AG04449 (cell line): ENCODE results near the gene PDZD8.

Experiments
- CTCF ChIA-PET: fragments of 350-600 bp; formaldehyde crosslinking; extraction: SDS; loops from one replicate; lab custom pipeline; 2021; ENCODE audit warnings: antibody characterized with exemption; lab: Yijun Ruan, JAX
- POLR2A ChIA-PET: fragments of 400-600, 350-600 bp; formaldehyde crosslinking; extraction: SDS; loops from one replicate; lab custom pipeline; 2020; ENCODE audit warnings: antibody characterized with exemption, inconsistent platforms; lab: Yijun Ruan, JAX
- DNase-seq: peaks from one replicate; pipeline ENCODE4 v3.0.0-alpha.2; 2010; ENCODE audit warnings: low read depth, low spot score
- H3K4me3 ChIP-seq: 2 replicates; pipeline ENCODE4 v1.5.1; 2011; ENCODE audit warnings: low read depth, mild to moderate bottlenecking, control low read depth, low read length
- TF ChIP-seq, protein P1 (sequence below): IDR thresholded peaks from one replicate; pipeline ENCODE4 v1.5.1; 2011; ENCODE audit warnings: mild to moderate bottlenecking, moderate library complexity, low read length, control low read depth, inconsistent platforms; ENCODE audit not compliant: insufficient read depth; ENCODE audit errors: missing control alignments

Gene PDZD8

DNA sequence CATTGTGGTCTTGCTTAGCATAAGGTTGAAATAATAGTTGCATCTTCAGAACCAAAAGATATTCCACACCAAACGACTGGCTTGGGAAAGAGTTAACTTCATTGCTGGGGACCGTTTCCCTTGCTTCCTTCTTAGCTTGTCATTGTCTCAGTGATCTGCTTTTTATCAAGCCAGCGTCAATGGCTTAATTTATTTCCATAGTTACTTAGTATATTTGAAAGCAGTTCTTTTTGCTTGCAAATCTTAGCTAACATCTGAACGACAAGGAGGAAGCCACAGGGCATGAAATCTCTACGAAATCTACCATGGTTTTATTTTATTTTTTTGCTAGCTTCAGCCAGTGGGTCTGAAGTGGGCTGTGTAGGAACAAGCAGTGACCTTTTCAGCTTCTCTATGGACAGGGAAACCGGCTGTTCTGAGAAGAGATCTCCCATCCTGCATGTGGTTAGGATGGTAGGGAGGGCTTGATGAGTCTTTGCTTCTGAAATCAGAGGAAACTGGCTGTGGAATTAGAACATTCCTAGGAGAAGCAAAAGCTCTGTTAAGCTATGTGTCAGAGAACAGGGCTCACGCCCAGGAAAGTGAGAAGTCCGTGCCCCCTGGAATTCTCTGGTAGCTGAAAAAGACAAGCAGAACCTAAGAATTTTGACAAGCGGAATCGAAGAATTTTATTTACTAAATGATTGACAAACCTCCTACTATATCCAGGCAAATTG lies 126.3 kb downstream of the PDZD8 start:
- TF ChIP-seq, protein P1, sequence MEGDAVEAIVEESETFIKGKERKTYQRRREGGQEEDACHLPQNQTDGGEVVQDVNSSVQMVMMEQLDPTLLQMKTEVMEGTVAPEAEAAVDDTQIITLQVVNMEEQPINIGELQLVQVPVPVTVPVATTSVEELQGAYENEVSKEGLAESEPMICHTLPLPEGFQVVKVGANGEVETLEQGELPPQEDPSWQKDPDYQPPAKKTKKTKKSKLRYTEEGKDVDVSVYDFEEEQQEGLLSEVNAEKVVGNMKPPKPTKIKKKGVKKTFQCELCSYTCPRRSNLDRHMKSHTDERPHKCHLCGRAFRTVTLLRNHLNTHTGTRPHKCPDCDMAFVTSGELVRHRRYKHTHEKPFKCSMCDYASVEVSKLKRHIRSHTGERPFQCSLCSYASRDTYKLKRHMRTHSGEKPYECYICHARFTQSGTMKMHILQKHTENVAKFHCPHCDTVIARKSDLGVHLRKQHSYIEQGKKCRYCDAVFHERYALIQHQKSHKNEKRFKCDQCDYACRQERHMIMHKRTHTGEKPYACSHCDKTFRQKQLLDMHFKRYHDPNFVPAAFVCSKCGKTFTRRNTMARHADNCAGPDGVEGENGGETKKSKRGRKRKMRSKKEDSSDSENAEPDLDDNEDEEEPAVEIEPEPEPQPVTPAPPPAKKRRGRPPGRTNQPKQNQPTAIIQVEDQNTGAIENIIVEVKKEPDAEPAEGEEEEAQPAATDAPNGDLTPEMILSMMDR: no peak
- H3K4me3 ChIP-seq: no peak overlapping the region
- CTCF ChIA-PET: interaction anchor here (0.8 to 3.9 kb wide), 3 partner anchors 23 to 71 kb away, joined by 3 to 23 read pairs (median 4); no protein-coding TSS in a partner anchor
- no peak for DNase-seq
- POLR2A ChIA-PET: interaction anchor here (0.6 to 0.7 kb wide), 2 partner anchors 70 to 79 kb away, joined by 3 read pairs; no protein-coding TSS in a partner anchor

DNA sequence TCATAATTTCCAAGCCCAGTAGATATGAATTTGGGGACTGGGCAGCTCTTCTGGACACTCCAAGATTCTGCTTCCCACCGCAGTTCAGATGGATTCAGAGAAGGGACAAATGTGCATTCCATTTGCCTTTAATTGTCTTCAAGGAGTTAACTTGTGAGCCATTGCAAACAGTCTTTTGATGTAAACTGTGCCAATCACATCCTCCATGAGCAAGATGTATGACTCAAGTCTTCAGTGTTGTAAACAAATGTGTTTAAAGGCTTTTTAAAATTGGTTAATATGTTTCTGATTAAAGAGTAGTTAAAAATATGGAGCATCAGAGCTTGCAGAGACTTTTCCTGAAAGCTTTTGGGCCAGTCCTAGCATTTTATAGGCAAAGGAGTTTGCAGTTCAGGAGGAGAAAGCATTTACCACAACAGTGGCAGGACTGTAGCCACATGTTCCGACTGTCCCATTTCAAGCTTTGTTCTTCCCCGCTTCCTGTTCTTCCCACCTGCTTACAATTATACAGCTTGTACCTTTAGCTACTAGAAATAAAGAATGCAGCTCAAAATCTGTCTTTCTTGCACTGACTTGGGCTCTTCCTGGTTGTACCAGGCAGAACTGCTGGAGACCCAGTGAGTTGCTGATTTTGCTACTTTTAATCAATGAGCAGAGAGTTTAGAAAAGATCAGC lies 128.1 kb downstream of the PDZD8 start:
- POLR2A ChIA-PET: no interaction called here
- CTCF ChIA-PET: interaction anchor here (4.7 kb wide), 1 partner anchor 30 kb away, joined by 28 read pairs; no protein-coding TSS in a partner anchor
- DNase-seq: no peak
- TF ChIP-seq, protein P1: no peak
- no peak overlapping the region for H3K4me3 ChIP-seq

DNA sequence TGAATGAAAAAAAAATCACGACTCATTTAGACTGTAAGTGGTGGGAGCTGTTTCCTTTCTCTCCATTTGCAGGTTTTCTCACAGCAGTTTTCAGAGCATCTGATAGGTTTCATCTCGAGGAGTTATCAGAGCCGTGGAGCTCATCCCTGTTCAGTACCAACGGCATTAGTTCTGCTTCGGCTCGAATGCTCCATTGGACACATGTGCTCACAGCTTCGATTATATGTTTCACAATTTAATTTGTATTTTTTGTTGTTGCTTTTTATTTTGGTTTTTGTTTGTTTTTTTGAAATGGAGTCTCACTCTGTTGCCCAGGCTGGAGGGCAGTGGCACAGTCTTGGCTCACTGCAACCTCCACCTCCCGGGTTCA lies 132.8 kb downstream of the PDZD8 start:
- ChIA-PET CTCF (interaction anchor here (4.1 kb wide), 1 partner anchor 26 kb away, joined by 19 read pairs; no protein-coding TSS in a partner anchor), POLR2A (no interaction called here)
- H3K4me3 ChIP-seq: no peak overlapping the region
- DNase-seq: no peak
- TF ChIP-seq, protein P1: no peak

DNA sequence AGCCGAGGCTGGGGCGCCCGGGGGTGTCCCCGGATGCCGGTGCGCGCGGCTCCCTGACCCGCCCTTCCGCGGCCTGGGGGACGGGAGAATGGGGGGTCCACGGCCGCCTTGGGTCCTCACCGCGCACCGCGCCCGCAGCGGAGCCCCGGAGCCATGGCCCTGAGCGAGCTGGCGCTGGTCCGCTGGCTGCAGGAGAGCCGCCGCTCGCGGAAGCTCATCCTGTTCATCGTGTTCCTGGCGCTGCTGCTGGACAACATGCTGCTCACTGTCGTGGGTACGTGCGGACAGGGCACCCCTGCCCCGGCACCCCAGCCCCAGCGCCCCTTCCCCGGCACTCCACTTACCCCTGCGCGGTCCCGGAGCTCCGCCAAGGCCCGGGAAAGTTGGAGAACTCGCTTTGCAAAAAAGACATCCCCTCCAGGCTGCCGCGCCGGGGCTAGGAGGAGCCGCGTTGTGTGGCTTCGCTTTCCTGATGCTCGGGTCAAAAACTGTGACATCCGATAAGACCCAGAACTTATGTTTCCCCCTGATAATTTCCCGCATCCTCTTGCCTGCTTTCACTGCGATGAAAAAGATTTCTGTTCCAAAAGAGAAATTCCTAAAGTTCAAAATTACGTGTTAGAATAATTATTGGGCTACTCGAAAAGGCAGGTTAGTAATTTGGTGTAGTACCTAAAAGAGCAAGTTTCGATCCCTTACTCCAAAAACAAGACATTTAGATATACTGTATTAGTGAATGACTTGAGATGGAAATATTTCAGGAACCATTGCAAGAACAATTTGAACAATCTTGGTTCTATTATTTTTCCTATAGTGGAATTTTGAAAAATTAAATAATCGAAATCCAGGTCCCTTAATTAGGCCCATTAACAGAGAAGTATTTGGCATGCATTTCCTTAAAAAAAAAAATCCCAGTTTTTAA lies 133.4 kb downstream of the PDZD8 start:
- TF ChIP-seq, protein P1: no peak
- H3K4me3 ChIP-seq: no peak overlapping the region
- POLR2A ChIA-PET: no interaction called here
- CTCF ChIA-PET: interaction anchor here (4.1 kb wide), 1 partner anchor 25 kb away, joined by 19 read pairs; no protein-coding TSS in a partner anchor
- no peak for DNase-seq

DNA sequence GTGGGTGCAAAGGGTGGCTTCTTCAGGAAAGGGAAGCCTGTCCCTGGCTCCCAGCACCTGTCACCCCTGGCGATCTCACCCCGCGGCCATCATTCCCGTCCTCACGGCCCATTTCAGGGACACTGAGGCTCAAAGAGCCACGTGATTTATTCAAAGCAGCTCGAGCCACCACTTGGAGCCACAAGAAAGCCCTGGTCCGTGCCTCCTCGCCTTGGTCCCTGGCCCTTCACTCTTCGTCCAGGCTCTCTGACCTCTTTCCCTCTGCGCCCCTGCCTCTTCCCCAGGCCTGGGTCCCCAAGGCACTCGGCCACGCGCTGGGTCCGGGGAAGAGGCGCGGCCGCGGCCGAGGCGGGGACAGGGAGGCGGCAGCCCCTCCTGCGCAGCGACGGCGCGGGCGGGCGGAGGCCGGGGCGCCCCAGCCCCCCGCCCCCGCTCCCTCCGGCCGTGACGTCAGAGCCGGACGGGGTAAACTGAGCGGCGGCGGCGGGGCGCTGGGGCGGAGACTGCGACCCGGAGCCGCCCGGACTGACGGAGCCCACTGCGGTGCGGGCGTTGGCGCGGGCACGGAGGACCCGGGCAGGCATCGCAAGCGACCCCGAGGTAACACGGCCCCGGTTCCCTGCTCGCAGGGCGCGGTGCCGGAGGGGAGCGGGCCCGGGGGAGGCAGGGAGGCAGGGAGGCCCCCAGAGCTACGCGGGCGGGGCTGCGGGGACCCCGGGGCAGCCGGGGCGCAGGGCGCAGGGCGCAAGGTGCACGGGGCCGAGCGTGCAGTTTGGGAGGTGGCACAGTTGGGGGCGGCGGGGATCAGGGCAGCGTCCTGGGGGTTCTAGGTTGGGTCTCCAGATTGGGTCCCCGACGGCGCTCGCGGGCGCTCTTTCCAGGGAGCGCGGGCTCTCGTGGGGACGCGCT lies 134.4 kb downstream of the PDZD8 start, which contains the start of gene SLC18A2:
SLC18A2 (plus strand) TSS at position 494 of the 909 bp plus-strand sequence. CDS start 580 bp downstream, outside the sequence.
- no peak within 1 kb of the TSS for H3K4me3 ChIP-seq
- ChIA-PET CTCF (interaction anchor here (4.1 kb wide), 1 partner anchor 24 kb away, joined by 19 read pairs; no protein-coding TSS in a partner anchor), POLR2A (no interaction called here)
- TF ChIP-seq, protein P1: no peak
- no peak for DNase-seq
